ENCODE measurements around the gene UBALD2.

DNA sequence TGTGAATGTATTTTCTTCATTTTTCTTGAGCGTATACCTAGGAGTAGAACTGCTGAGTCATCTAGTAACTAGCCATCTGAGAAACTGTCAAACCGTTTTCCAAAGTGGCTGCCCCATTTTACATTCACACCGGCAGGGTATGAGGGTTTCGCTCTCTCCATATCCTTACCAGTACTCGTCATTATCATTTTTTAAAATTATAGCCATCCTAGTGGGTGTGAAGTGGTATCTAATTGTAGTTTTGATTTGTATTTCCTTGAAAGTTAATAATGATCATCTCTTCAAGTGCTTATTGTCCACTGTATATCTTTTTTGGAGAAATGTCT, 30.8 kb upstream of the UBALD2 start:
- TF ChIP-seq, protein P1, sequence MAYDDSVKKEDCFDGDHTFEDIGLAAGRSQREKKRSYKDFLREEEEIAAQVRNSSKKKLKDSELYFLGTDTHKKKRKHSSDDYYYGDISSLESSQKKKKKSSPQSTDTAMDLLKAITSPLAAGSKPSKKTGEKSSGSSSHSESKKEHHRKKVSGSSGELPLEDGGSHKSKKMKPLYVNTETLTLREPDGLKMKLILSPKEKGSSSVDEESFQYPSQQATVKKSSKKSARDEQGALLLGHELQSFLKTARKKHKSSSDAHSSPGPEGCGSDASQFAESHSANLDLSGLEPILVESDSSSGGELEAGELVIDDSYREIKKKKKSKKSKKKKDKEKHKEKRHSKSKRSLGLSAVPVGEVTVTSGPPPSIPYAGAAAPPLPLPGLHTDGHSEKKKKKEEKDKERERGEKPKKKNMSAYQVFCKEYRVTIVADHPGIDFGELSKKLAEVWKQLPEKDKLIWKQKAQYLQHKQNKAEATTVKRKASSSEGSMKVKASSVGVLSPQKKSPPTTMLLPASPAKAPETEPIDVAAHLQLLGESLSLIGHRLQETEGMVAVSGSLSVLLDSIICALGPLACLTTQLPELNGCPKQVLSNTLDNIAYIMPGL (CRISPR knock-in tag; IDR thresholded peaks at IDR 0.05; ENCODE audit: borderline replicate concordance), result no peak
- TF ChIP-seq, protein P2, sequence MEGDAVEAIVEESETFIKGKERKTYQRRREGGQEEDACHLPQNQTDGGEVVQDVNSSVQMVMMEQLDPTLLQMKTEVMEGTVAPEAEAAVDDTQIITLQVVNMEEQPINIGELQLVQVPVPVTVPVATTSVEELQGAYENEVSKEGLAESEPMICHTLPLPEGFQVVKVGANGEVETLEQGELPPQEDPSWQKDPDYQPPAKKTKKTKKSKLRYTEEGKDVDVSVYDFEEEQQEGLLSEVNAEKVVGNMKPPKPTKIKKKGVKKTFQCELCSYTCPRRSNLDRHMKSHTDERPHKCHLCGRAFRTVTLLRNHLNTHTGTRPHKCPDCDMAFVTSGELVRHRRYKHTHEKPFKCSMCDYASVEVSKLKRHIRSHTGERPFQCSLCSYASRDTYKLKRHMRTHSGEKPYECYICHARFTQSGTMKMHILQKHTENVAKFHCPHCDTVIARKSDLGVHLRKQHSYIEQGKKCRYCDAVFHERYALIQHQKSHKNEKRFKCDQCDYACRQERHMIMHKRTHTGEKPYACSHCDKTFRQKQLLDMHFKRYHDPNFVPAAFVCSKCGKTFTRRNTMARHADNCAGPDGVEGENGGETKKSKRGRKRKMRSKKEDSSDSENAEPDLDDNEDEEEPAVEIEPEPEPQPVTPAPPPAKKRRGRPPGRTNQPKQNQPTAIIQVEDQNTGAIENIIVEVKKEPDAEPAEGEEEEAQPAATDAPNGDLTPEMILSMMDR (IDR thresholded peaks at IDR 0.05), result no peak
- TF ChIP-seq, protein P3, sequence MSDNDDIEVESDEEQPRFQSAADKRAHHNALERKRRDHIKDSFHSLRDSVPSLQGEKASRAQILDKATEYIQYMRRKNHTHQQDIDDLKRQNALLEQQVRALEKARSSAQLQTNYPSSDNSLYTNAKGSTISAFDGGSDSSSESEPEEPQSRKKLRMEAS (IDR thresholded peaks at IDR 0.05), result no peak
- TF ChIP-seq ESRRA (IDR thresholded peaks at IDR 0.05; ENCODE audit: borderline replicate concordance, low read length), result no peak
